ENCODE results near the gene ATP5MC3.
A peak's percentile ranks its signal among the peaks of the same experiment; 100 is the strongest.

The ATP5MC3 gene

GRCh38 chr2:175187378-175187777, 5.9 kb upstream of the ATP5MC3 start:
- no peak overlapping the region for H2BK5ac ChIP-seq (ENCODE audit: low read length)
- no peak overlapping the region for H2AFZ ChIP-seq (ENCODE audit: low read length)
- no peak overlapping the region for H3K14ac ChIP-seq (ENCODE audit: low read length)
- no peak overlapping the region for H2BK15ac ChIP-seq (ENCODE audit: low read length)
- H3K9me3 ChIP-seq (replicated peaks in 1 of 2; ENCODE audit: control insufficient read depth in 2 of 2, insufficient read depth in 1 of 2, low read depth in 1 of 2, low read length in 2 of 2) = peaks cover 0 to 2% of the 10 kb centered on the region in 2 donors
- DNase-seq (ENCODE audit: low spot score) = no peak
- no peak overlapping the region for H3K18ac ChIP-seq (ENCODE audit: low read length)
- H2AK5ac ChIP-seq (ENCODE audit: low read depth, low read length) = no peak overlapping the region
- no peak overlapping the region for H2BK12ac ChIP-seq (ENCODE audit: low read length)
- no peaks in the 10 kb centered on the region for H3K4me1 ChIP-seq (ENCODE audit: control insufficient read depth in 2 of 2, insufficient read depth in 1 of 2, low read depth in 1 of 2, low read length in 2 of 2)
- no peak overlapping the region for H4K8ac ChIP-seq (ENCODE audit: low read depth, low read length)
- no peak overlapping the region for H3K27ac ChIP-seq (replicated peaks; ENCODE audit: low read length)
- H3K4me3 ChIP-seq (ENCODE audit: low read length in 2 of 2) = no peak overlapping the region
- no CpG with 5 or more reads among the region's 1 CpG for WGBS, 2 donors (ENCODE audit: extremely low coverage in 2 of 2, insufficient read length in 2 of 2, insufficient replicate concordance in 1 of 2)
- no peak overlapping the region for H2BK120ac ChIP-seq (ENCODE audit: low read depth, low read length)
- no peak overlapping the region for H3K4ac ChIP-seq (ENCODE audit: low read length)
- H3K36me3 ChIP-seq (replicated peaks in 1 of 2; ENCODE audit: control insufficient read depth in 2 of 2, insufficient read depth in 2 of 2, low read length in 2 of 2) = no peaks in the 10 kb centered on the region
- no peak overlapping the region for H3K9ac ChIP-seq (ENCODE audit: low read depth, low read length, poor library complexity)
- no peak overlapping the region for H3K23ac ChIP-seq (ENCODE audit: low read depth, low read length, poor library complexity)
- H3K4me2 ChIP-seq (ENCODE audit: insufficient read depth, low read length, poor library complexity, severe bottlenecking) = no peak overlapping the region
- no peaks in the 10 kb centered on the region for H3K79me1 ChIP-seq (ENCODE audit: low read depth, low read length)
- H4K91ac ChIP-seq (ENCODE audit: low read depth, low read length, poor library complexity) = no peak overlapping the region
- peaks cover 0 to 3% (median 0%) of the 10 kb centered on the region in 3 experiments for H3K27me3 ChIP-seq (ENCODE audit: control insufficient read depth in 3 of 3, insufficient read depth in 3 of 3, low read depth in 1 of 3, low read length in 3 of 3)

- H3K14ac ChIP-seq (ENCODE audit: low read length) = no peak overlapping the region
- H3K4me3 ChIP-seq (ENCODE audit: low read length in 2 of 2) = no peak overlapping the region
- H3K23ac ChIP-seq (ENCODE audit: low read depth, low read length, poor library complexity) = no peak overlapping the region
- H2BK12ac ChIP-seq (ENCODE audit: low read length) = no peak overlapping the region
- no peaks in the 10 kb centered on the region for H3K79me1 ChIP-seq (ENCODE audit: low read depth, low read length)
- no peak overlapping the region for H3K4me2 ChIP-seq (ENCODE audit: insufficient read depth, low read length, poor library complexity, severe bottlenecking)
- H2AFZ ChIP-seq (ENCODE audit: low read length) = no peak overlapping the region
- WGBS, 2 donors (ENCODE audit: extremely low coverage in 2 of 2, insufficient read length in 2 of 2, insufficient replicate concordance in 1 of 2) = no CpG with 5 or more reads among the region's 2 CpGs
- no peak for DNase-seq (ENCODE audit: low spot score)
- no peak overlapping the region for H4K8ac ChIP-seq (ENCODE audit: low read depth, low read length)
- H3K9ac ChIP-seq (ENCODE audit: low read depth, low read length, poor library complexity) = no peak overlapping the region
- peaks cover 0 to 3% (median 0%) of the 10 kb centered on the region in 3 experiments for H3K27me3 ChIP-seq (ENCODE audit: control insufficient read depth in 3 of 3, insufficient read depth in 3 of 3, low read depth in 1 of 3, low read length in 3 of 3)
- no peak overlapping the region for H3K4ac ChIP-seq (ENCODE audit: low read length)
- no peak overlapping the region for H2BK120ac ChIP-seq (ENCODE audit: low read depth, low read length)
- no peak overlapping the region for H4K91ac ChIP-seq (ENCODE audit: low read depth, low read length, poor library complexity)
- H2BK5ac ChIP-seq (ENCODE audit: low read length) = no peak overlapping the region
- H3K27ac ChIP-seq (replicated peaks; ENCODE audit: low read length) = no peak overlapping the region
- no peaks in the 10 kb centered on the region for H3K4me1 ChIP-seq (ENCODE audit: control insufficient read depth in 2 of 2, insufficient read depth in 1 of 2, low read depth in 1 of 2, low read length in 2 of 2)
- H3K18ac ChIP-seq (ENCODE audit: low read length) = no peak overlapping the region
- no peak overlapping the region for H2AK5ac ChIP-seq (ENCODE audit: low read depth, low read length)
- peaks cover 0 to 2% of the 10 kb centered on the region in 2 donors for H3K9me3 ChIP-seq (replicated peaks in 1 of 2; ENCODE audit: control insufficient read depth in 2 of 2, insufficient read depth in 1 of 2, low read depth in 1 of 2, low read length in 2 of 2)
- peaks cover 5 to 18% of the 10 kb centered on the region in 2 donors for H3K36me3 ChIP-seq (replicated peaks in 1 of 2; ENCODE audit: control insufficient read depth in 2 of 2, insufficient read depth in 2 of 2, low read length in 2 of 2)
- H2BK15ac ChIP-seq (ENCODE audit: low read length) = no peak overlapping the region
These were observed 2.2 kb upstream of the ATP5MC3 start for GRCh38 chr2:175183674-175184073.

- H3K27ac ChIP-seq (replicated peaks; ENCODE audit: low read length) = no peak overlapping the region
- H3K14ac ChIP-seq (ENCODE audit: low read length) = no peak overlapping the region
- H2AFZ ChIP-seq (ENCODE audit: low read length) = peak overlapping the region; percentile 98
- H2BK12ac ChIP-seq (ENCODE audit: low read length) = no peak overlapping the region
- peak overlapping the region in 1 of 2 donors; percentile 91 for H3K4me3 ChIP-seq (ENCODE audit: low read length in 2 of 2)
- no peak overlapping the region for H2BK120ac ChIP-seq (ENCODE audit: low read depth, low read length)
- H2AK5ac ChIP-seq (ENCODE audit: low read depth, low read length) = no peak overlapping the region
- H4K91ac ChIP-seq (ENCODE audit: low read depth, low read length, poor library complexity) = no peak overlapping the region
- H3K4ac ChIP-seq (ENCODE audit: low read length) = no peak overlapping the region
- H2BK15ac ChIP-seq (ENCODE audit: low read length) = no peak overlapping the region
- H3K4me2 ChIP-seq (ENCODE audit: insufficient read depth, low read length, poor library complexity, severe bottlenecking) = no peak overlapping the region
- DNase-seq (ENCODE audit: low spot score) = no peak
- H2BK5ac ChIP-seq (ENCODE audit: low read length) = no peak overlapping the region
- no peak overlapping the region for H3K23ac ChIP-seq (ENCODE audit: low read depth, low read length, poor library complexity)
- H3K27me3 ChIP-seq (ENCODE audit: control insufficient read depth in 3 of 3, insufficient read depth in 3 of 3, low read depth in 1 of 3, low read length in 3 of 3) = peaks cover 0 to 3% (median 0%) of the 10 kb centered on the region in 3 experiments
- H3K9ac ChIP-seq (ENCODE audit: low read depth, low read length, poor library complexity) = no peak overlapping the region
- no peak overlapping the region for H3K18ac ChIP-seq (ENCODE audit: low read length)
- H4K8ac ChIP-seq (ENCODE audit: low read depth, low read length) = no peak overlapping the region
- H3K4me1 ChIP-seq (ENCODE audit: control insufficient read depth in 2 of 2, insufficient read depth in 1 of 2, low read depth in 1 of 2, low read length in 2 of 2) = no peaks in the 10 kb centered on the region
- H3K9me3 ChIP-seq (replicated peaks in 1 of 2; ENCODE audit: control insufficient read depth in 2 of 2, insufficient read depth in 1 of 2, low read depth in 1 of 2, low read length in 2 of 2) = peaks cover 0 to 2% of the 10 kb centered on the region in 2 donors
- peaks cover 7 to 36% of the 10 kb centered on the region in 2 donors for H3K36me3 ChIP-seq (replicated peaks in 1 of 2; ENCODE audit: control insufficient read depth in 2 of 2, insufficient read depth in 2 of 2, low read length in 2 of 2)
- WGBS, 2 donors (ENCODE audit: extremely low coverage in 2 of 2, insufficient read length in 2 of 2, insufficient replicate concordance in 1 of 2) = no CpG with 5 or more reads among the region's 5 CpGs
- no peaks in the 10 kb centered on the region for H3K79me1 ChIP-seq (ENCODE audit: low read depth, low read length)
These were observed 383 bp upstream of the ATP5MC3 start for GRCh38 chr2:175181877-175182308.

GRCh38 chr2:175180701-175181103, 808 bp downstream of the ATP5MC3 start:
- H2AFZ ChIP-seq (ENCODE audit: low read length) = peak overlapping the region; percentile 98
- H2BK15ac ChIP-seq (ENCODE audit: low read length) = no peak overlapping the region
- H4K8ac ChIP-seq (ENCODE audit: low read depth, low read length) = no peak overlapping the region
- no peak for DNase-seq (ENCODE audit: low spot score)
- WGBS, 2 donors (ENCODE audit: extremely low coverage in 2 of 2, insufficient read length in 2 of 2, insufficient replicate concordance in 1 of 2) = no CpG with 5 or more reads among the region's 10 CpGs
- H4K91ac ChIP-seq (ENCODE audit: low read depth, low read length, poor library complexity) = no peak overlapping the region
- peaks cover 0 to 2% of the 10 kb centered on the region in 2 donors for H3K9me3 ChIP-seq (replicated peaks in 1 of 2; ENCODE audit: control insufficient read depth in 2 of 2, insufficient read depth in 1 of 2, low read depth in 1 of 2, low read length in 2 of 2)
- no peak overlapping the region for H3K4ac ChIP-seq (ENCODE audit: low read length)
- H2BK5ac ChIP-seq (ENCODE audit: low read length) = no peak overlapping the region
- no peak overlapping the region for H2AK5ac ChIP-seq (ENCODE audit: low read depth, low read length)
- H3K79me1 ChIP-seq (ENCODE audit: low read depth, low read length) = no peaks in the 10 kb centered on the region
- H3K27ac ChIP-seq (replicated peaks; ENCODE audit: low read length) = peak overlapping the region; percentile 45
- peak overlapping the region; percentile 85 to 91 for H3K4me3 ChIP-seq (ENCODE audit: low read length in 2 of 2)
- peaks cover 7 to 48% of the 10 kb centered on the region in 2 donors for H3K36me3 ChIP-seq (replicated peaks in 1 of 2; ENCODE audit: control insufficient read depth in 2 of 2, insufficient read depth in 2 of 2, low read length in 2 of 2)
- H3K4me2 ChIP-seq (ENCODE audit: insufficient read depth, low read length, poor library complexity, severe bottlenecking) = peak overlapping the region; percentile 80
- peak overlapping the region; percentile 55 for H3K18ac ChIP-seq (ENCODE audit: low read length)
- peak overlapping the region; percentile 97 for H3K9ac ChIP-seq (ENCODE audit: low read depth, low read length, poor library complexity)
- H3K4me1 ChIP-seq (ENCODE audit: control insufficient read depth in 2 of 2, insufficient read depth in 1 of 2, low read depth in 1 of 2, low read length in 2 of 2) = no peaks in the 10 kb centered on the region
- no peaks in the 10 kb centered on the region for H3K27me3 ChIP-seq (ENCODE audit: control insufficient read depth in 3 of 3, insufficient read depth in 3 of 3, low read depth in 1 of 3, low read length in 3 of 3)
- no peak overlapping the region for H2BK12ac ChIP-seq (ENCODE audit: low read length)
- H3K14ac ChIP-seq (ENCODE audit: low read length) = no peak overlapping the region
- no peak overlapping the region for H3K23ac ChIP-seq (ENCODE audit: low read depth, low read length, poor library complexity)
- H2BK120ac ChIP-seq (ENCODE audit: low read depth, low read length) = no peak overlapping the region
